ACC112 (cell line): ENCODE results near the gene CRYBG3.

ENCODE experiments used
- H2AFZ ChIP-seq: fragments of 200-600 bp; sonication (generic); one replicate; pipeline ENCODE4 v1.6.0; 2017; ENCODE audit warnings: antibody characterized with exemption, low read length; ENCODE audit not compliant: unreplicated experiment
- H3K27ac ChIP-seq: fragments of 200-600 bp; sonication (generic); 2 replicates; pipeline ENCODE4 v1.5.1; 2014; ENCODE audit warnings: low read depth, mild to moderate bottlenecking, antibody characterized with exemption, low read length, moderate library complexity
- H3K27me3 ChIP-seq: fragments of 200-600 bp; sonication (generic); 2 replicates; pipeline ENCODE4 v1.6.1; 2014; ENCODE audit warnings: mild to moderate bottlenecking, antibody characterized with exemption, low read length, moderate library complexity, mixed read lengths; ENCODE audit not compliant: insufficient read depth
- H3K36me3 ChIP-seq: fragments of 200-600 bp; sonication (generic); 2 replicates; pipeline ENCODE4 v1.6.1; 2016; ENCODE audit warnings: mild to moderate bottlenecking, antibody characterized with exemption, low read length, moderate library complexity, mixed read lengths; ENCODE audit not compliant: insufficient read depth
- H3K4me1 ChIP-seq: fragments of 200-600 bp; sonication (generic); one replicate; pipeline ENCODE4 v1.6.1; 2016; ENCODE audit warnings: low read length, mixed read lengths; ENCODE audit not compliant: insufficient read depth, unreplicated experiment, control insufficient read depth
- H3K4me3 ChIP-seq: fragments of 200-600 bp; sonication (generic); 2 replicates; pipeline ENCODE4 v1.5.1; 2014; ENCODE audit warnings: mild to moderate bottlenecking, low read depth, low read length
- H3K79me2 ChIP-seq: fragments of 200-600 bp; sonication (generic); one replicate; pipeline ENCODE4 v1.6.0; 2016; ENCODE audit warnings: low read length; ENCODE audit not compliant: control insufficient read depth, unreplicated experiment, insufficient read depth

The CRYBG3 gene

DNA sequence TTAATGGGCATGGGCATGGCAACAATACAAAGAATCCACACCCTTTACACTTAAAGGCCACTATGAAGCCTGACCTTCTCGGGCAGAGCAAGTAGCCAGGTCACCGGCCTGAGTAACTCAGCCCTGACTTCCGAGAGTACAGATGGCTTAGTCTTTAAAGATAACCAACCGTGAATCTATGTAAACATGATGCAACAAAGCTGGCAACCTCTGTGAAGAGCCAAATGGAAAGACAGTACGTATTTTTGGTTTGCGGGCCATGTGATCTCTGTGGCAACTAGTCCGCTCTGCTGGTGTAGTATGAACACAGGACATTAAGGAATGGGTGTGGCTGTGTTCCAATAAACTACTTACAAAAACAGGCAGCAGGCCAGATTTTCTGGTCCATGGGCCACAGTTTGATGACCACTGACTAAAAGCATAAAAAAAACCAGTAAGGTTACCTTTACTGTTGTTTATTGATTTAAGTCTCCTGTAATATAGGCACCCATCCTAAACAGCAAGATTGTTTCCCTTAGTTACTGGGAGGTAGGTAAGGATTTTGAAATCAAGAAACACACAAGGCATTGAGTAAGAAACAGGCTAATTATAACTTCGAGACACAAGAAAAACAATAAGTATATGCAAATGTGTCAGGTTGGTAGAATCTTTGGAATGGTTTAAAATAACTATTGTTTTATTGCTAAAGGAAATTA is 136.0 kb downstream of the CRYBG3 start:
- Histone ChIP-seq H2AFZ (no peak overlapping the region), H3K4me1 (peaks cover 31% of the 10 kb centered on the region), H3K36me3 (peaks cover 25% of the 10 kb centered on the region; the same call in 1 of the 2 replicates), H3K27ac (peak overlapping the region; percentile 58), H3K4me3 (no peak overlapping the region), H3K27me3 (no peaks in the 10 kb centered on the region), H3K79me2 (peaks cover 14% of the 10 kb centered on the region)

DNA sequence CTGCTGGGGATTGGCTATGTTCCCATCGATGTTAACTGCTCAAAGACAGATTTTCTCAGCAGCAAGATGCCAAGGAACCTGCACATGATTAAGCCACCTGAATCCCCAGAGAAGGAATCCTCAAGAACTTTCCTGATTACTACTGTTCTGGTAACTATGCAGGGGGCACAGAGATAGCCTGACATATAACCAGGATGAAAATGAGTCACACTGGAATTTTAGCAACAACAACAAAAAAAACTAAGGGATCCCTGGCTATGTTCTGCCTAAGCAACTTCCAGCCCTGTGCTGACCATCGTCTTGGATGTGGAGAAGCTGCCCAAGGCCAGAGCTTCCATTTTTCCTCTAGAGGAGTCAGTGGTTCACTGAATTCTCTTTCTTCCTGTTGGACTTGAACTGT is 136.6 kb downstream of the CRYBG3 start:
- Histone ChIP-seq H3K4me1 (peaks cover 25% of the 10 kb centered on the region), H3K4me3 (no peak overlapping the region; the same call in 1 of the 2 replicates), H3K79me2 (peaks cover 21% of the 10 kb centered on the region), H3K36me3 (peaks cover 25% of the 10 kb centered on the region; the same call in 1 of the 2 replicates), H2AFZ (no peak overlapping the region), H3K27ac (peak overlapping the region; percentile 58), H3K27me3 (no peaks in the 10 kb centered on the region)

- H3K4me3 ChIP-seq = no peak overlapping the region; the same call in 1 of the 2 replicates
- H3K4me1 ChIP-seq = peaks cover 25% of the 10 kb centered on the region
- peaks cover 21% of the 10 kb centered on the region for H3K79me2 ChIP-seq
- H3K36me3 ChIP-seq = peaks cover 25% of the 10 kb centered on the region; the same call in 1 of the 2 replicates
- peak overlapping the region; percentile 58; the same call in 1 of the 2 replicates for H3K27ac ChIP-seq
- no peaks in the 10 kb centered on the region for H3K27me3 ChIP-seq
- no peak overlapping the region for H2AFZ ChIP-seq
Measured at GRCh38 chr3:97958796-97959195, 137.0 kb downstream of the CRYBG3 start.

GRCh38 chr3:97959872-97960271 is 138.1 kb downstream of the CRYBG3 start:
- Histone ChIP-seq H3K27me3 (no peaks in the 10 kb centered on the region), H3K4me3 (no peak overlapping the region), H2AFZ (no peak overlapping the region), H3K36me3 (peaks cover 16% of the 10 kb centered on the region; the same call in 1 of the 2 replicates), H3K27ac (no peak overlapping the region), H3K4me1 (peaks cover 25% of the 10 kb centered on the region), H3K79me2 (peaks cover 23% of the 10 kb centered on the region)

GRCh38 chr3:97960551-97960950 is 138.7 kb downstream of the CRYBG3 start:
- no peak overlapping the region for H3K27ac ChIP-seq
- H2AFZ ChIP-seq = no peak overlapping the region
- H3K27me3 ChIP-seq = no peaks in the 10 kb centered on the region
- no peak overlapping the region for H3K4me3 ChIP-seq
- peaks cover 25% of the 10 kb centered on the region for H3K4me1 ChIP-seq
- H3K36me3 ChIP-seq = peaks cover 16% of the 10 kb centered on the region; the same call in 1 of the 2 replicates
- peaks cover 26% of the 10 kb centered on the region for H3K79me2 ChIP-seq

DNA sequence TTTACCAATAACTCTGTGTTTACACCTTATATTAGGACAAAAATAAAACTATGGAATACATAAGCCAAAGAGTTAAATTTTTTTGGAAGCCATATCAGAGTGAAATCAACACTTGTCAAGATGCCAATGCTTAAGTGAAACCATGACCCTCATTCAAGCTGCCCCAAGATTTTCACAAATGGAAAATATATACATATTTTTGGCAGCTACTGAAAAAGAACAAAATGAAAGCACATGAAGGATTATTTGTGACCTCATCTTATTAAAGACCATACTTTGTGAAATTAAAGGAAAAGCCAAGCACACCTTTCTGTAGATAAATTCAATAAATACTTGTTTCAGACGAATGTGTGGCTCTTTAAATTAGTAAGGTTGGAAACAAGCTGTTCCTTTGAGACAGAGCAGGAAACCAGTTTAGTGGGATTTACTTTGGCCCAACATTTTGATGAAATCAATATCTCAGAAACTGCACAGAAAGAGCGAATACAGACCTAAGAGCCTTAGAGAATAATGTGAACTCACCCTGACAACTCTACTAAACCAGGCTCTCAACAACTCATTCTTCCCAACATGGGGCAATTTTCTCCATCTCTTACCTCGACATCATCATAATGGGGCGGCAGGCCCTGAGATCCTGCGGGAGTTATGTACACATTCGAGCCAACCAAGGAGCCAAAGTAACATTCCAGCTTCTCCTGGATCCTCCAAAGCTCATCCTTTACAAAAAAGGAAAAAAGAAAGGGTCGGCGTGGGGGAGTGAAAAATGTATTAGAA is 139.4 kb downstream of the CRYBG3 start:
- Histone ChIP-seq H3K4me1 (peaks cover 25% of the 10 kb centered on the region), H3K4me3 (peak overlapping the region; percentile 40), H3K27me3 (no peaks in the 10 kb centered on the region), H3K27ac (no peak overlapping the region), H3K36me3 (peaks cover 19% of the 10 kb centered on the region; the same call in 1 of the 2 replicates), H3K79me2 (peaks cover 32% of the 10 kb centered on the region), H2AFZ (no peak overlapping the region)

DNA sequence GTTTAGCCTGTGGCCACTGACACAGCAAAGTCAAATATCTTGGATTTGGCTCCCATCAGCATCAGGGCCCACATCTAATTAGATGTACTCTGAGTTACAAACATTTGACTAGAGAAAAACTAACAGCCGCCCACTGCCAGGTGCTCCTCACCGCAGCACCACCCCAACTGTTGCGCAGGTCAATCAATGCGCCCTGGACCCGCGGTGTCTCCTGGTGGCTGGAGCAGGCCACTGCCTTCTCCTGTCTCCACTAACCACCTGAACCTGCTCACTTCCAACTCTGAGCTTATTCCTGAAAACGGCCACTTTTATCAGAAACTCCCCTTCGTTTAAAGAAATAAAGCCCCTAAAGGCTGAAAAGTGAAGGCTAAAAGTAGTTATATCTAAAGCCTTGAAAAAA is 146.2 kb downstream of the CRYBG3 start:
- 0 out of 2 replicates have a peak, but pooled peaks cover 3% of the 10 kb centered on the region for H3K36me3 ChIP-seq
- H3K79me2 ChIP-seq = peaks cover 60% of the 10 kb centered on the region
- H3K27me3 ChIP-seq = no peaks in the 10 kb centered on the region
- H3K27ac ChIP-seq = no peak overlapping the region
- peaks cover 17% of the 10 kb centered on the region for H3K4me1 ChIP-seq
- H3K4me3 ChIP-seq = no peak overlapping the region
- H2AFZ ChIP-seq = no peak overlapping the region

DNA sequence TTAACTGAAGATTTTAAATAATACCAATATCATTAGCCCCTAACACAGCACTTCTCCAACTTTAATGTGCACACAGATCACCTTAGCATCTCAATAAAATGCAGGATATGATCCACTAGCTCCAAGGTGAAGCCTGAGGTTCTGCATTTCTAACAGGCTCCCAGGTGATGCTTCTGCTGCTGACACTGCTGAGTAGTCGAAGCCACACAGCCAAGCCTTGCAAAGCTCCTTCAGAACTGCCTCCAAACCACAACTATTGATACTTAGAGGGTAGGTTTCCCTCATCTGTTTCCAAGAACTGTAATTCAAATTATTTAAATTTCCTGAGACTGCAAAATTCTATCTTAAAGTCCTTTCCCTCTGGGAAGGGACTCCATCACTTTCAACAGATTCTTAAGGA is 146.6 kb downstream of the CRYBG3 start:
- H3K27me3 ChIP-seq = no peaks in the 10 kb centered on the region
- H3K36me3 ChIP-seq = 0 out of 2 replicates have a peak, but pooled peaks cover 3% of the 10 kb centered on the region
- peaks cover 19% of the 10 kb centered on the region for H3K4me1 ChIP-seq
- no peak overlapping the region for H2AFZ ChIP-seq
- H3K4me3 ChIP-seq = no peak overlapping the region
- peaks cover 56% of the 10 kb centered on the region for H3K79me2 ChIP-seq
- H3K27ac ChIP-seq = no peak overlapping the region

DNA sequence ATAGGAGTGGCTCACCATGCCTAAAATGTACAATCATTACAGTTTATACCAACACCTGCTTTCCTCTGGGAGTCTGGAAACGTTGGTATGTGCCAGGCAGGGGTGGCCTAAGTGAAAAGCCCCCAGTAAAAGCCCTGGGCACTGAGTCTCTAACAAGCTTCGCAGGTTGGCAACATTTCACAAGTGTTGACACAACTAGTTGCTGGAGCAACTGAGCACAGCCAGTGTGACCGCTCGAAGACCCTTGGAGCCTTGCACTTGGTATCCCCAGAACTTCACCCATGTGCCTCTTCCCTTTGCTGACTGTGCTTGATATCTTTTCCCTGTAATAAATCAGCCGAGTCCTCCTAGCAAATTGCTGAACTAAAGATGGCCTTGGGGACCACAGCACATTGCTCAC is 147.7 kb downstream of the CRYBG3 start:
- Histone ChIP-seq H3K79me2 (peaks cover 55% of the 10 kb centered on the region), H3K27ac (no peak overlapping the region), H3K4me1 (peaks cover 19% of the 10 kb centered on the region), H3K27me3 (no peaks in the 10 kb centered on the region), H3K36me3 (0 out of 2 replicates have a peak, but pooled peaks cover 3% of the 10 kb centered on the region), H2AFZ (no peak overlapping the region), H3K4me3 (no peak overlapping the region)

GRCh38 chr3:97970156-97970555 is 148.3 kb downstream of the CRYBG3 start:
- Histone ChIP-seq H3K4me3 (peak overlapping the region; percentile 78), H2AFZ (no peak overlapping the region), H3K79me2 (peaks cover 52% of the 10 kb centered on the region), H3K27me3 (no peaks in the 10 kb centered on the region), H3K4me1 (peaks cover 19% of the 10 kb centered on the region), H3K36me3 (0 out of 2 replicates have a peak, but pooled peaks cover 3% of the 10 kb centered on the region), H3K27ac (no peak overlapping the region)
